ENCODE measurements around the gene ZRSR2. TPM values are rescaled to one million over a fixed set of nuclear protein-coding genes. Genes with fewer than 3 reads are reported as not detected.

The ZRSR2 gene
- total RNA-seq, 1 experiment from 2014 or later, result 4.6 TPM

- no peak overlapping the region for H3K4me2 ChIP-seq (ENCODE audit: low read length)
- H3K9me2 ChIP-seq (ENCODE audit: insufficient read depth), result no peaks in the 10 kb centered on the region
- no peaks in the 10 kb centered on the region for H3K79me2 ChIP-seq (ENCODE audit: insufficient read depth, low read length)
- ChIA-PET POLR2A (no interaction called here), CTCF (no interaction called here), RAD21 (ENCODE audit: low non-redundant PET in 1 of 2, low total read pairs in 2 of 2, uncharacterized antibody in 2 of 2, unreplicated experiment in 2 of 2) (no interaction called here)
- no peak for DNase-seq (ENCODE audit: low read depth, low spot score)
- H3K27ac ChIP-seq (ENCODE audit: low read depth, low read length), result no peak overlapping the region
- BruUV-seq (replicated peaks), result no TSS peak
- ATAC-seq, result no peak
- intact Hi-C loops (cut with micrococcal nuclease), result no loop called here
- no peak overlapping the region for H3K4me3 ChIP-seq (replicated peaks in 1 of 2; ENCODE audit: low read depth in 1 of 2, low read length in 2 of 2)
- H3K4me1 ChIP-seq (ENCODE audit: control insufficient read depth in 1 of 2, insufficient read depth in 2 of 2, low read length in 2 of 2), result peaks cover 0 to 1% of the 10 kb centered on the region in 2 experiments; a peak in 2 of 4 replicates
- TF ChIP-seq ZFX (IDR thresholded peaks at IDR 0.05), result no peak
- TF ChIP-seq EGR1 (IDR thresholded peaks at IDR 0.05; ENCODE audit: low read depth), result no peak
- no peaks in the 10 kb centered on the region for H3K27me3 ChIP-seq (ENCODE audit: insufficient read depth, low read length)
- no peak overlapping the region for H3K9ac ChIP-seq (ENCODE audit: low read length)
- H4K20me1 ChIP-seq (ENCODE audit: insufficient read depth), result no peaks in the 10 kb centered on the region
- no peaks in the 10 kb centered on the region for H3K9me3 ChIP-seq (ENCODE audit: control insufficient read depth in 1 of 2, insufficient read depth in 1 of 2, low read depth in 1 of 2, low read length in 2 of 2)
- H3K36me3 ChIP-seq (ENCODE audit: control insufficient read depth in 1 of 2, insufficient read depth in 2 of 2, low read length in 2 of 2), result no peaks in the 10 kb centered on the region
- no peak overlapping the region for H2AFZ ChIP-seq (ENCODE audit: low read depth, low read length, poor library complexity, severe bottlenecking)
These were observed 70.6 kb downstream of the ZRSR2 start for GRCh38 chrX:15860921-15861320.

GRCh38 chrX:15864023-15864422 is 73.7 kb downstream of the ZRSR2 start:
- Histone ChIP-seq H3K79me2 (ENCODE audit: insufficient read depth, low read length) (no peaks in the 10 kb centered on the region), H4K20me1 (ENCODE audit: insufficient read depth) (no peaks in the 10 kb centered on the region), H3K4me1 (ENCODE audit: control insufficient read depth in 1 of 2, insufficient read depth in 2 of 2, low read length in 2 of 2) (no peaks in the 10 kb centered on the region), H3K36me3 (ENCODE audit: control insufficient read depth in 1 of 2, insufficient read depth in 2 of 2, low read length in 2 of 2) (no peaks in the 10 kb centered on the region), H3K27me3 (ENCODE audit: insufficient read depth, low read length) (no peaks in the 10 kb centered on the region), H3K27ac (ENCODE audit: low read depth, low read length) (no peak overlapping the region), H3K4me2 (ENCODE audit: low read length) (no peak overlapping the region), H3K4me3 (replicated peaks in 1 of 2; ENCODE audit: low read depth in 1 of 2, low read length in 2 of 2) (no peak overlapping the region), H2AFZ (ENCODE audit: low read depth, low read length, poor library complexity, severe bottlenecking) (no peak overlapping the region), H3K9me3 (ENCODE audit: control insufficient read depth in 1 of 2, insufficient read depth in 1 of 2, low read depth in 1 of 2, low read length in 2 of 2) (no peaks in the 10 kb centered on the region), H3K9me2 (ENCODE audit: insufficient read depth) (no peaks in the 10 kb centered on the region), H3K9ac (ENCODE audit: low read length) (no peak overlapping the region)
- no peak for DNase-seq (ENCODE audit: low read depth, low spot score)
- ChIA-PET CTCF (no interaction called here), RAD21 (ENCODE audit: low non-redundant PET in 1 of 2, low total read pairs in 2 of 2, uncharacterized antibody in 2 of 2, unreplicated experiment in 2 of 2) (no interaction called here), POLR2A (no interaction called here)
- intact Hi-C loops (cut with micrococcal nuclease), result no loop called here
- ATAC-seq, result no peak
- BruUV-seq (replicated peaks), result no TSS peak
- no peak for TF ChIP-seq YY1 (IDR thresholded peaks at IDR 0.05; ENCODE audit: extremely low read depth, insufficient replicate concordance, low read depth, low read length)
- no peak for TF ChIP-seq CEBPB (IDR thresholded peaks at IDR 0.05; ENCODE audit: low read depth)
- TF ChIP-seq EGR1 (IDR thresholded peaks at IDR 0.05; ENCODE audit: low read depth), result no peak
- no peak for TF ChIP-seq SRF (IDR thresholded peaks at IDR 0.05; ENCODE audit: low read depth)
- no peak for TF ChIP-seq RAD21 (IDR thresholded peaks at IDR 0.05; ENCODE audit: low read depth)
- no peak for TF ChIP-seq EZH2phosphoT487 (IDR thresholded peaks at IDR 0.05; ENCODE audit: borderline replicate concordance)
- TF ChIP-seq SP1 (IDR thresholded peaks at IDR 0.05; ENCODE audit: low read depth), result no peak
- no peak for TF ChIP-seq ZFX (IDR thresholded peaks at IDR 0.05)
- no peak for TF ChIP-seq ELF1 (IDR thresholded peaks at IDR 0.05; ENCODE audit: borderline replicate concordance, low read depth)
- no peak for TF ChIP-seq ZNF274 (IDR thresholded peaks at IDR 0.05; ENCODE audit: low read depth, low read length)
- no peak for TF ChIP-seq CTCF (IDR thresholded peaks at IDR 0.05 in 2 of 3, conservative IDR thresholded peaks at IDR 0.05 in 1 of 3; ENCODE audit: borderline replicate concordance in 1 of 3, insufficient read depth in 1 of 3, low read depth in 2 of 3, low read length in 2 of 3)
- no peak for TF ChIP-seq ATF3 (IDR thresholded peaks at IDR 0.05)
- TF ChIP-seq EZH2 (IDR thresholded peaks at IDR 0.05), result no peak
- no peak for TF ChIP-seq JUND (IDR thresholded peaks at IDR 0.05)
- no peak for TF ChIP-seq POLR2A (IDR thresholded peaks at IDR 0.05; ENCODE audit: borderline replicate concordance, extremely low read depth, insufficient read depth, insufficient read length)
- TF ChIP-seq FOSL1 (IDR thresholded peaks at IDR 0.05; ENCODE audit: low read depth), result no peak
- no peak for TF ChIP-seq SIN3A (IDR thresholded peaks at IDR 0.05; ENCODE audit: low read depth)
- TF ChIP-seq REST (IDR thresholded peaks at IDR 0.05; ENCODE audit: low read depth), result no peak

All from HCT116 (cell line).